Measurements from ENCODE around the gene ECD. TPM values are rescaled to one million over a fixed set of nuclear protein-coding genes. Genes with fewer than 3 reads are reported as not detected.

The ECD gene
- total and polyA plus RNA-seq, 2 of the 4 experiments (the other 2 are of a cell fraction) = 22.1 to 32.8 TPM

DNA sequence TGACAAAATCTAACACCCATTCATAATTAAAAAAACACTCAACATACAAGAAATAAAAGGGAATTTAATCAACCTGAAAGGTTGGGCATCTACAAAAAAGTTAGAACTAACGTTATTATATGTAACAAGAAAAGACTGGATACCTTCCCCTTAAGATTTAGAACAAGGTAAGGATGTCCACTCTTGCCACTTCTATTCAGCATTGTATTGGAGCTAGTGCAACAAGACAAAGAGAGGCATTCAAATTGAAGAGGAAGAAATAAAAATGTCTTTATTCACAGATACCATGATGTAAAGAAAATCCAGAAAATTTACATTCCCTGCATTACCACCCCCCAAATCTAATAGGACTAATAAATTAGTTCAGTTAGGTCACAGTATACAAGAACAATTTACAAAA is 18.5 kb upstream of the ECD start:
- H2BK5ac ChIP-seq (ENCODE audit: low read depth, low read length, poor library complexity, severe bottlenecking) = no peak overlapping the region
- CTCF ChIA-PET = no interaction called here
- no peaks in the 10 kb centered on the region for H3K9me3 ChIP-seq (ENCODE audit: control insufficient read depth, insufficient read depth, low read length)
- H3K56ac ChIP-seq (ENCODE audit: extremely low read depth, insufficient read depth, low read length) = no peak overlapping the region
- H3K4ac ChIP-seq (ENCODE audit: low read depth, low read length) = no peak overlapping the region
- dilution Hi-C loops (cut with HindIII; ENCODE audit: low sequenced_read_pairs, unreplicated experiment) = no loop called here
- no peak overlapping the region for H3K27ac ChIP-seq (ENCODE audit: insufficient read depth, low read length)
- no peak overlapping the region for H4K91ac ChIP-seq (ENCODE audit: insufficient read depth, low read depth, low read length)
- no peak overlapping the region for H2BK120ac ChIP-seq (ENCODE audit: low read depth, low read length)
- no peak overlapping the region for H3K4me2 ChIP-seq (ENCODE audit: low read depth, low read length)
- no peaks in the 10 kb centered on the region; the same call in 1 of the 2 replicates for H3K4me1 ChIP-seq (ENCODE audit: control insufficient read depth, insufficient read depth, low read length)
- no peaks in the 10 kb centered on the region for H4K20me1 ChIP-seq (ENCODE audit: insufficient read depth, low read length)
- WGBS, 2 experiments (ENCODE audit: extremely low coverage in 2 of 2, insufficient read length in 1 of 2) = no CpG with 5 or more reads among the region's 1 CpG
- in situ Hi-C loops (cut with MboI; ENCODE audit: low sequenced_read_pairs) = no loop called here
- H2AFZ ChIP-seq (replicated peaks; ENCODE audit: low read length, poor library complexity) = no peak overlapping the region
- 0 out of 2 replicates have a peak, but pooled peaks cover 2% of the 10 kb centered on the region for H3K9me1 ChIP-seq (ENCODE audit: insufficient read depth, low read length)
- POLR2A ChIA-PET (ENCODE audit: unreplicated experiment) = no interaction called here
- no peak overlapping the region for H3K4me3 ChIP-seq (ENCODE audit: insufficient read depth, low read depth, low read length)
- no peak overlapping the region for H4K8ac ChIP-seq (ENCODE audit: low read depth in 2 of 2, low read length in 2 of 2)
- H4K5ac ChIP-seq (ENCODE audit: low read depth, low read length) = no peak overlapping the region
- TF ChIP-seq CHD1 (IDR thresholded peaks at IDR 0.05; ENCODE audit: low read depth, low read length) (no peak), CEBPB (IDR thresholded peaks at IDR 0.05; ENCODE audit: low read depth, low read length) (no peak), SMC3 (IDR thresholded peaks at IDR 0.05; ENCODE audit: low read depth, low read length) (no peak), MAZ (IDR thresholded peaks at IDR 0.05; ENCODE audit: borderline replicate concordance, low read depth, low read length) (no peak), POLR2A (IDR thresholded peaks at IDR 0.05; ENCODE audit: low read depth, low read length) (no peak), FOS (IDR thresholded peaks at IDR 0.05; ENCODE audit: low read depth, low read length) (no peak), NFE2L2 (IDR thresholded peaks at IDR 0.05; ENCODE audit: low read depth, low read length) (no peak), MAFK (IDR thresholded peaks at IDR 0.05; ENCODE audit: low read depth, low read length) (no peak), BHLHE40 (IDR thresholded peaks at IDR 0.05; ENCODE audit: low read depth, low read length) (no peak), RFX5 (IDR thresholded peaks at IDR 0.05; ENCODE audit: low read depth, low read length) (no peak), RCOR1 (IDR thresholded peaks at IDR 0.05; ENCODE audit: insufficient replicate concordance, low read length) (no peak), RAD21 (IDR thresholded peaks at IDR 0.05; ENCODE audit: low read length) (no peak)
- TF ChIP-seq, protein P1, sequence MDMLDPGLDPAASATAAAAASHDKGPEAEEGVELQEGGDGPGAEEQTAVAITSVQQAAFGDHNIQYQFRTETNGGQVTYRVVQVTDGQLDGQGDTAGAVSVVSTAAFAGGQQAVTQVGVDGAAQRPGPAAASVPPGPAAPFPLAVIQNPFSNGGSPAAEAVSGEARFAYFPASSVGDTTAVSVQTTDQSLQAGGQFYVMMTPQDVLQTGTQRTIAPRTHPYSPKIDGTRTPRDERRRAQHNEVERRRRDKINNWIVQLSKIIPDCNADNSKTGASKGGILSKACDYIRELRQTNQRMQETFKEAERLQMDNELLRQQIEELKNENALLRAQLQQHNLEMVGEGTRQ (IDR thresholded peaks at IDR 0.05; ENCODE audit: low read depth, low read length) = no peak
- TF ChIP-seq, protein P2, sequence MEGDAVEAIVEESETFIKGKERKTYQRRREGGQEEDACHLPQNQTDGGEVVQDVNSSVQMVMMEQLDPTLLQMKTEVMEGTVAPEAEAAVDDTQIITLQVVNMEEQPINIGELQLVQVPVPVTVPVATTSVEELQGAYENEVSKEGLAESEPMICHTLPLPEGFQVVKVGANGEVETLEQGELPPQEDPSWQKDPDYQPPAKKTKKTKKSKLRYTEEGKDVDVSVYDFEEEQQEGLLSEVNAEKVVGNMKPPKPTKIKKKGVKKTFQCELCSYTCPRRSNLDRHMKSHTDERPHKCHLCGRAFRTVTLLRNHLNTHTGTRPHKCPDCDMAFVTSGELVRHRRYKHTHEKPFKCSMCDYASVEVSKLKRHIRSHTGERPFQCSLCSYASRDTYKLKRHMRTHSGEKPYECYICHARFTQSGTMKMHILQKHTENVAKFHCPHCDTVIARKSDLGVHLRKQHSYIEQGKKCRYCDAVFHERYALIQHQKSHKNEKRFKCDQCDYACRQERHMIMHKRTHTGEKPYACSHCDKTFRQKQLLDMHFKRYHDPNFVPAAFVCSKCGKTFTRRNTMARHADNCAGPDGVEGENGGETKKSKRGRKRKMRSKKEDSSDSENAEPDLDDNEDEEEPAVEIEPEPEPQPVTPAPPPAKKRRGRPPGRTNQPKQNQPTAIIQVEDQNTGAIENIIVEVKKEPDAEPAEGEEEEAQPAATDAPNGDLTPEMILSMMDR (conservative IDR thresholded peaks at IDR 0.05; ENCODE audit: low read depth, low read length) = no peak
- no peak overlapping the region for H2AK5ac ChIP-seq (ENCODE audit: low read depth, low read length)
- no peak for DNase-seq
- no peak overlapping the region for H3K23ac ChIP-seq (ENCODE audit: low read depth, low read length)
- no peak overlapping the region for H3K9ac ChIP-seq (ENCODE audit: low read depth, low read length)
- H2BK15ac ChIP-seq (ENCODE audit: low read depth, low read length) = no peak overlapping the region
- no peak overlapping the region for H3K18ac ChIP-seq (ENCODE audit: low read depth, low read length)
- H3K36me3 ChIP-seq (ENCODE audit: control insufficient read depth, insufficient read depth, low read length) = peaks cover 11% of the 10 kb centered on the region
- BruUV-seq (replicated peaks) = no TSS peak
- H3K14ac ChIP-seq (replicated peaks; ENCODE audit: low read depth, low read length) = no peak overlapping the region
- H2AK9ac ChIP-seq (replicated peaks; ENCODE audit: low read depth, low read length, poor library complexity) = no peak overlapping the region
- ATAC-seq (ENCODE audit: low read depth) = no peak
- H2BK20ac ChIP-seq (ENCODE audit: low read depth, low read length) = no peak overlapping the region
- peaks cover 0 to 7% of the 10 kb centered on the region in 2 experiments; a peak in 1 of 4 replicates for H3K79me1 ChIP-seq (ENCODE audit: low read depth in 1 of 2, low read length in 2 of 2)
- H3K27me3 ChIP-seq (ENCODE audit: control insufficient read depth, insufficient read depth, low read length) = no peaks in the 10 kb centered on the region
- intact Hi-C loops (cut with micrococcal nuclease) = no loop called here
